Panc1 (cell line): ENCODE results near the gene SLC44A4.

Experiments used
- POLR2AphosphoS5 ChIP-seq: IDR thresholded peaks from 2 replicates; pipeline ENCODE4 v1.6.1; 2012; ENCODE audit warnings: mild to moderate bottlenecking, low read depth, low read length, moderate library complexity
- REST ChIP-seq, 2 experiments: IDR thresholded peaks; 2 replicates each; pipeline ENCODE4 v1.6.1; 2011 to 2012; ENCODE audit warnings: low read depth in 2 of 2, control low read depth in 1 of 2, low read length in 1 of 2, mild to moderate bottlenecking in 1 of 2, moderate library complexity in 1 of 2; ENCODE audit not compliant: insufficient read depth in 1 of 2
- SIN3A ChIP-seq: IDR thresholded peaks from 2 replicates; pipeline ENCODE4 v1.6.1; 2012; ENCODE audit warnings: low read depth, mild to moderate bottlenecking, low read length, moderate library complexity, borderline replicate concordance; ENCODE audit not compliant: insufficient read depth
- TF ChIP-seq, protein P1 (sequence below): fragments of 450-650 bp; IDR thresholded peaks from 2 replicates; pipeline ENCODE4 v1.5.1; 2017; ENCODE audit warnings: mild to moderate bottlenecking

- TF ChIP-seq REST (IDR thresholded peaks at IDR 0.05; ENCODE audit: insufficient read depth in 1 of 2, low read depth in 2 of 2, low read length in 1 of 2) (no peak), POLR2AphosphoS5 (no peak), SIN3A (no peak)
- TF ChIP-seq, protein P1, sequence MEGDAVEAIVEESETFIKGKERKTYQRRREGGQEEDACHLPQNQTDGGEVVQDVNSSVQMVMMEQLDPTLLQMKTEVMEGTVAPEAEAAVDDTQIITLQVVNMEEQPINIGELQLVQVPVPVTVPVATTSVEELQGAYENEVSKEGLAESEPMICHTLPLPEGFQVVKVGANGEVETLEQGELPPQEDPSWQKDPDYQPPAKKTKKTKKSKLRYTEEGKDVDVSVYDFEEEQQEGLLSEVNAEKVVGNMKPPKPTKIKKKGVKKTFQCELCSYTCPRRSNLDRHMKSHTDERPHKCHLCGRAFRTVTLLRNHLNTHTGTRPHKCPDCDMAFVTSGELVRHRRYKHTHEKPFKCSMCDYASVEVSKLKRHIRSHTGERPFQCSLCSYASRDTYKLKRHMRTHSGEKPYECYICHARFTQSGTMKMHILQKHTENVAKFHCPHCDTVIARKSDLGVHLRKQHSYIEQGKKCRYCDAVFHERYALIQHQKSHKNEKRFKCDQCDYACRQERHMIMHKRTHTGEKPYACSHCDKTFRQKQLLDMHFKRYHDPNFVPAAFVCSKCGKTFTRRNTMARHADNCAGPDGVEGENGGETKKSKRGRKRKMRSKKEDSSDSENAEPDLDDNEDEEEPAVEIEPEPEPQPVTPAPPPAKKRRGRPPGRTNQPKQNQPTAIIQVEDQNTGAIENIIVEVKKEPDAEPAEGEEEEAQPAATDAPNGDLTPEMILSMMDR, result no peak
These were observed 16.9 kb downstream of the SLC44A4 start for GRCh38 chr6:31861919-31862343.
